Measurements from ENCODE around the gene ELOVL5. TPM values are rescaled to one million over a fixed set of nuclear protein-coding genes. Genes with fewer than 3 reads are reported as not detected.

ELOVL5 gene
- total RNA-seq, 1 experiment from 2014 or later: 218 TPM

DNA sequence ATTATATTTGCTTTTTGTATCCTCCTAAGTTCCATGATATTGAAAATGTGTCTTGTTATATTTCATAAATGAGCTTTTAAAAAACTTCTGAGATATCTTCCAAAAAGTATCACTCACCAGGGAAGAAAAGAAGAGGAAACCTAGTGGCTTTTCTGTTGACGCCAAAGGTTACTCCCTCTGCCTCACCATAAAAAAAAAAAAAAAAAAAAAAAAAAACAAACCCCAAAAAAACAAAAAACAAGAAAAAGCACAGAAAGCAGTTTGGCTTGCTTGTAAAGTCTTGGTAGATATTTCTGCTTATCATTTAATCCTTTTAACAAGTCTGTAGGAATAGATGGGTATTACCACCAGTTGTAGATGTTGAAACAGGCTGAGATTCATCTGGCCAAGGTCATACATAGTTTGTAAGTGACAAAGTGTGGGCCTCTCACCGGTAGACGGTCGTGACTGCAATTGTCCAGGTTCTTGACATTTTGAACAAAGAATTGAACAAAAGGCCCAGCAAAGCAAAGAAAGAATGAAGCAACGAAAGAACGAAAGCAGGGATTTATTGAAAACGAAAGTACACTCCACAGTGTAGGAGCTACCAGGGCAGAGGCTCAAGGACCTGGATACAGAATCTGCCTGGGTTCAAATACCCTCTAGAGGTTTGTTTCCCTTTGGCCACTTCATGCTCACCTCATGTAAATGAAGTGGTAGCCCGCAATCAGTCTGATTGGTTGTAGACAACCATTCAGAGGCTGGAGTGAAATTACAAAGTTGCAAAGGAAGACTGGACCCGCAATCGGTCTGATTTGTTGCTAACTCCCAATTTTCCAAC, 11.6 kb upstream of the ELOVL5 start:
- Histone ChIP-seq H3K4me3 (ENCODE audit: low read depth in 2 of 2, low read length in 2 of 2) (peak overlapping the region; percentile 51), H3K27me3 (ENCODE audit: control insufficient read depth, insufficient read depth, low read length) (no peaks in the 10 kb centered on the region), H3K36me3 (ENCODE audit: control insufficient read depth, insufficient read depth, low read length) (no peaks in the 10 kb centered on the region), H3K9me3 (ENCODE audit: control insufficient read depth, insufficient read depth, low read depth, low read length) (no peaks in the 10 kb centered on the region), H3K27ac (ENCODE audit: low read length) (peak overlapping the region; percentile 98), H3K4me1 (ENCODE audit: control insufficient read depth, insufficient read depth, low read length) (peaks cover 44% of the 10 kb centered on the region)
- in situ Hi-C loops (cut with HindIII; ENCODE audit: low pct_unique_long_range_greater_than_20kb, low sequenced_read_pairs): no loop called here
- ATAC-seq: no peak
- intact Hi-C loops (cut with micrococcal nuclease; ENCODE audit: unreplicated experiment): no loop called here
- no TSS peak for BruUV-seq (replicated peaks)
- ChIA-PET CTCF (interaction anchor here (0.7 kb wide), 1 partner anchor 34 kb away, joined by 5 read pairs; no protein-coding TSS in a partner anchor), POLR2A (interaction anchor here (1.0 to 1.3 kb wide), 3 partner anchors 11 to 35 kb away, joined by 3 to 5 read pairs (median 3); no protein-coding TSS in a partner anchor)
- TF ChIP-seq TCF7L2 (IDR thresholded peaks at IDR 0.05; ENCODE audit: low read depth, low read length) (no peak), POLR2AphosphoS5 (IDR thresholded peaks at IDR 0.05; ENCODE audit: low read depth, low read length) (no peak), SIN3A (IDR thresholded peaks at IDR 0.05; ENCODE audit: borderline replicate concordance, insufficient read depth, low read depth, low read length) (no peak)
- TF ChIP-seq, protein P1, sequence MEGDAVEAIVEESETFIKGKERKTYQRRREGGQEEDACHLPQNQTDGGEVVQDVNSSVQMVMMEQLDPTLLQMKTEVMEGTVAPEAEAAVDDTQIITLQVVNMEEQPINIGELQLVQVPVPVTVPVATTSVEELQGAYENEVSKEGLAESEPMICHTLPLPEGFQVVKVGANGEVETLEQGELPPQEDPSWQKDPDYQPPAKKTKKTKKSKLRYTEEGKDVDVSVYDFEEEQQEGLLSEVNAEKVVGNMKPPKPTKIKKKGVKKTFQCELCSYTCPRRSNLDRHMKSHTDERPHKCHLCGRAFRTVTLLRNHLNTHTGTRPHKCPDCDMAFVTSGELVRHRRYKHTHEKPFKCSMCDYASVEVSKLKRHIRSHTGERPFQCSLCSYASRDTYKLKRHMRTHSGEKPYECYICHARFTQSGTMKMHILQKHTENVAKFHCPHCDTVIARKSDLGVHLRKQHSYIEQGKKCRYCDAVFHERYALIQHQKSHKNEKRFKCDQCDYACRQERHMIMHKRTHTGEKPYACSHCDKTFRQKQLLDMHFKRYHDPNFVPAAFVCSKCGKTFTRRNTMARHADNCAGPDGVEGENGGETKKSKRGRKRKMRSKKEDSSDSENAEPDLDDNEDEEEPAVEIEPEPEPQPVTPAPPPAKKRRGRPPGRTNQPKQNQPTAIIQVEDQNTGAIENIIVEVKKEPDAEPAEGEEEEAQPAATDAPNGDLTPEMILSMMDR (IDR thresholded peaks at IDR 0.05): no peak
- TF ChIP-seq, protein P2, sequence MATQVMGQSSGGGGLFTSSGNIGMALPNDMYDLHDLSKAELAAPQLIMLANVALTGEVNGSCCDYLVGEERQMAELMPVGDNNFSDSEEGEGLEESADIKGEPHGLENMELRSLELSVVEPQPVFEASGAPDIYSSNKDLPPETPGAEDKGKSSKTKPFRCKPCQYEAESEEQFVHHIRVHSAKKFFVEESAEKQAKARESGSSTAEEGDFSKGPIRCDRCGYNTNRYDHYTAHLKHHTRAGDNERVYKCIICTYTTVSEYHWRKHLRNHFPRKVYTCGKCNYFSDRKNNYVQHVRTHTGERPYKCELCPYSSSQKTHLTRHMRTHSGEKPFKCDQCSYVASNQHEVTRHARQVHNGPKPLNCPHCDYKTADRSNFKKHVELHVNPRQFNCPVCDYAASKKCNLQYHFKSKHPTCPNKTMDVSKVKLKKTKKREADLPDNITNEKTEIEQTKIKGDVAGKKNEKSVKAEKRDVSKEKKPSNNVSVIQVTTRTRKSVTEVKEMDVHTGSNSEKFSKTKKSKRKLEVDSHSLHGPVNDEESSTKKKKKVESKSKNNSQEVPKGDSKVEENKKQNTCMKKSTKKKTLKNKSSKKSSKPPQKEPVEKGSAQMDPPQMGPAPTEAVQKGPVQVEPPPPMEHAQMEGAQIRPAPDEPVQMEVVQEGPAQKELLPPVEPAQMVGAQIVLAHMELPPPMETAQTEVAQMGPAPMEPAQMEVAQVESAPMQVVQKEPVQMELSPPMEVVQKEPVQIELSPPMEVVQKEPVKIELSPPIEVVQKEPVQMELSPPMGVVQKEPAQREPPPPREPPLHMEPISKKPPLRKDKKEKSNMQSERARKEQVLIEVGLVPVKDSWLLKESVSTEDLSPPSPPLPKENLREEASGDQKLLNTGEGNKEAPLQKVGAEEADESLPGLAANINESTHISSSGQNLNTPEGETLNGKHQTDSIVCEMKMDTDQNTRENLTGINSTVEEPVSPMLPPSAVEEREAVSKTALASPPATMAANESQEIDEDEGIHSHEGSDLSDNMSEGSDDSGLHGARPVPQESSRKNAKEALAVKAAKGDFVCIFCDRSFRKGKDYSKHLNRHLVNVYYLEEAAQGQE (IDR thresholded peaks at IDR 0.05; ENCODE audit: insufficient read depth in 1 of 2, low read depth in 2 of 2, low read length in 1 of 2): no peak
- peak; percentile 18 for DNase-seq (ENCODE audit: low read depth, low spot score)

DNA sequence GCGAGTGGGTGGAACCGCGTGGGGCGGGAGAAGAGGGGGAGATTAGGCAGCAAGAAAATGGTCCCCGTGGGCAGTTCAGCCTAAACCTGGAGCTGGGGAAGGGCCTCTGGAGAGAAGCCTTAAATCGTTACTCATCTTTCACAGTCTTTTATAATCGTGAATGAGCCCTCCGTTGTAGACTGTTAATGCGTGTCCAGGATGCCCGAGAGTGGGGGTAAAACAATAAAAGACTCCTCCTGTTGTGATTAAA, 11.0 kb upstream of the ELOVL5 start:
- peak; percentile 20 for ATAC-seq
- H3K4me1 ChIP-seq (ENCODE audit: control insufficient read depth, insufficient read depth, low read length): peaks cover 44% of the 10 kb centered on the region
- intact Hi-C loops (cut with micrococcal nuclease; ENCODE audit: unreplicated experiment): no loop called here

More for the DNA sequence above, 11.0 kb upstream of the ELOVL5 start:
- H3K27me3 ChIP-seq (ENCODE audit: control insufficient read depth, insufficient read depth, low read length): no peaks in the 10 kb centered on the region
- no peaks in the 10 kb centered on the region for H3K36me3 ChIP-seq (ENCODE audit: control insufficient read depth, insufficient read depth, low read length)
- no peak for DNase-seq (ENCODE audit: low read depth, low spot score)
- in situ Hi-C loops (cut with HindIII; ENCODE audit: low pct_unique_long_range_greater_than_20kb, low sequenced_read_pairs): no loop called here
- TF ChIP-seq, protein P1 (IDR thresholded peaks at IDR 0.05): no peak
- TF ChIP-seq SIN3A (IDR thresholded peaks at IDR 0.05; ENCODE audit: borderline replicate concordance, insufficient read depth, low read depth, low read length): no peak
- TF ChIP-seq, protein P2 (IDR thresholded peaks at IDR 0.05; ENCODE audit: insufficient read depth in 1 of 2, low read depth in 2 of 2, low read length in 1 of 2): no peak
- no peak for TF ChIP-seq POLR2AphosphoS5 (IDR thresholded peaks at IDR 0.05; ENCODE audit: low read depth, low read length)
- no peak for TF ChIP-seq TCF7L2 (IDR thresholded peaks at IDR 0.05; ENCODE audit: low read depth, low read length)
- CTCF ChIA-PET: no interaction called here
- POLR2A ChIA-PET: interaction anchor here (0.7 to 1.3 kb wide), 5 partner anchors 10 to 866 kb away, joined by 3 to 14 read pairs (median 4); no protein-coding TSS in a partner anchor
- H3K4me3 ChIP-seq (ENCODE audit: low read depth in 2 of 2, low read length in 2 of 2): peak overlapping the region; percentile 51
- no peaks in the 10 kb centered on the region for H3K9me3 ChIP-seq (ENCODE audit: control insufficient read depth, insufficient read depth, low read depth, low read length)
- BruUV-seq (replicated peaks): TSS peak; percentile 98
- H3K27ac ChIP-seq (ENCODE audit: low read length): peak overlapping the region; percentile 98
